ENCODE data around the gene SLC23A3.

Gene SLC23A3

GRCh38 chr2:219112062-219112406 lies 57.8 kb downstream of the SLC23A3 start:
- no peak for DNase-seq (ENCODE audit: low read depth, low spot score)
